ENCODE data around the gene OR5H2. TPM values are rescaled to one million over a fixed set of nuclear protein-coding genes. Genes with fewer than 3 reads are reported as not detected.

Gene OR5H2
- total RNA-seq (2022) (not detected in 2 replicates), Bru-seq, nascent RNA (not detected), BruChase-seq, experiment 1, labeled RNA remaining after a 2-hour chase (not detected), BruChase-seq, experiment 2, labeled RNA remaining after a 6-hour chase (not detected)
- long read RNA-seq: 0 reads

- intact Hi-C loops (cut with micrococcal nuclease; ENCODE audit: unreplicated experiment): no loop called here
- Mint-ChIP-seq H3K4me1 (ENCODE audit: low read depth, unreplicated experiment) (no peaks in the 10 kb centered on the region), H3K4me3 (ENCODE audit: unreplicated experiment) (no peak within 1 kb of the TSS), H3K9me3 (ENCODE audit: unreplicated experiment) (no peaks in the 10 kb centered on the region), H3K27me3 (ENCODE audit: insufficient read depth, unreplicated experiment) (no peaks in the 10 kb centered on the region), H3K36me3 (ENCODE audit: insufficient read depth, unreplicated experiment) (no peaks in the 10 kb centered on the region), H3K27ac (ENCODE audit: unreplicated experiment) (no peak within 1 kb of the TSS)
- no TSS peak for BruUV-seq (replicated peaks)
- H3K4me3 ChIP-seq (ENCODE audit: low read depth, low read length): no peak within 1 kb of the TSS
- no peak for DNase-seq
- no peak for TF ChIP-seq CTCF (IDR thresholded peaks at IDR 0.05; ENCODE audit: insufficient read depth in 1 of 2, low read depth in 1 of 2, low read length in 1 of 2, severe bottlenecking in 1 of 2, unreplicated experiment in 1 of 2)
- H3K4me1 ChIP-seq: no peaks in the 10 kb centered on the region
- ChIA-PET CTCF (no interaction called here), POLR2A (no interaction called here)
- H3K36me3 ChIP-seq (ENCODE audit: control insufficient read depth, insufficient read depth, low read length): no peaks in the 10 kb centered on the region
- H3K27me3 ChIP-seq (replicated peaks; ENCODE audit: control insufficient read depth, insufficient read depth, low read length): no peaks in the 10 kb centered on the region
- no peaks in the 10 kb centered on the region for H3K9me3 ChIP-seq
These were observed at the start of gene OR5H2 for GRCh38 chr3:98282205-98282604. Gene OR5H2 (plus strand): TSS chr3:98282505. CDS start chr3:98282903, 398 bp downstream.

- Mint-ChIP-seq H3K4me3 (ENCODE audit: unreplicated experiment) (no peak overlapping the region), H3K36me3 (ENCODE audit: insufficient read depth, unreplicated experiment) (no peaks in the 10 kb centered on the region), H3K27ac (ENCODE audit: unreplicated experiment) (no peak overlapping the region), H3K9me3 (ENCODE audit: unreplicated experiment) (no peaks in the 10 kb centered on the region), H3K27me3 (ENCODE audit: insufficient read depth, unreplicated experiment) (no peaks in the 10 kb centered on the region), H3K4me1 (ENCODE audit: low read depth, unreplicated experiment) (no peaks in the 10 kb centered on the region)
- intact Hi-C loops (cut with micrococcal nuclease; ENCODE audit: unreplicated experiment): no loop called here
- Histone ChIP-seq H3K4me1 (no peaks in the 10 kb centered on the region), H3K27me3 (replicated peaks; ENCODE audit: control insufficient read depth, insufficient read depth, low read length) (no peaks in the 10 kb centered on the region), H3K4me3 (ENCODE audit: low read depth, low read length) (no peak overlapping the region), H3K9me3 (no peaks in the 10 kb centered on the region), H3K36me3 (ENCODE audit: control insufficient read depth, insufficient read depth, low read length) (no peaks in the 10 kb centered on the region)
- TF ChIP-seq CTCF (IDR thresholded peaks at IDR 0.05; ENCODE audit: insufficient read depth in 1 of 2, low read depth in 1 of 2, low read length in 1 of 2, severe bottlenecking in 1 of 2, unreplicated experiment in 1 of 2): no peak
- DNase-seq: no peak
- CTCF ChIA-PET: no interaction called here
- POLR2A ChIA-PET: no interaction called here
- BruUV-seq (replicated peaks): no TSS peak
These were observed 48.8 kb upstream of the OR5H2 start for GRCh38 chr3:98233468-98233867.

- H3K36me3 ChIP-seq (ENCODE audit: control insufficient read depth, insufficient read depth, low read length): no peaks in the 10 kb centered on the region
- no peaks in the 10 kb centered on the region for H3K9me3 ChIP-seq
- ChIA-PET CTCF (no interaction called here), POLR2A (no interaction called here)
- no TSS peak for BruUV-seq (replicated peaks)
- H3K4me1 ChIP-seq: no peaks in the 10 kb centered on the region
- no peak for TF ChIP-seq CTCF (IDR thresholded peaks at IDR 0.05; ENCODE audit: insufficient read depth in 1 of 2, low read depth in 1 of 2, low read length in 1 of 2, severe bottlenecking in 1 of 2, unreplicated experiment in 1 of 2)
- Mint-ChIP-seq H3K27ac (ENCODE audit: unreplicated experiment) (no peak overlapping the region), H3K36me3 (ENCODE audit: insufficient read depth, unreplicated experiment) (no peaks in the 10 kb centered on the region), H3K9me3 (ENCODE audit: unreplicated experiment) (peaks cover 9% of the 10 kb centered on the region), H3K4me3 (ENCODE audit: unreplicated experiment) (no peak overlapping the region), H3K4me1 (ENCODE audit: low read depth, unreplicated experiment) (no peaks in the 10 kb centered on the region), H3K27me3 (ENCODE audit: insufficient read depth, unreplicated experiment) (no peaks in the 10 kb centered on the region)
- no peak for DNase-seq
- H3K4me3 ChIP-seq (ENCODE audit: low read depth, low read length): no peak overlapping the region
- H3K27me3 ChIP-seq (replicated peaks; ENCODE audit: control insufficient read depth, insufficient read depth, low read length): no peaks in the 10 kb centered on the region
- intact Hi-C loops (cut with micrococcal nuclease; ENCODE audit: unreplicated experiment): loop anchor here (10.0 kb wide), 1 partner anchor 85 kb away; no protein-coding TSS in a partner anchor
These were observed 42.2 kb upstream of the OR5H2 start for GRCh38 chr3:98240131-98240530.

Measured in Caco-2 (cell line).